Loucy (cell line): ENCODE results near the gene TMBIM4.

Source experiments
- H2AFZ ChIP-seq: fragments of 200-600 bp; sonication (generic); 2 replicates; pipeline ENCODE4 v1.6.0; 2016; ENCODE audit warnings: antibody characterized with exemption, mild to moderate bottlenecking, low read length, moderate library complexity
- H3F3A ChIP-seq: fragments of 200-600 bp; 2 replicates; pipeline ENCODE4 v1.6.0; 2016; ENCODE audit warnings: antibody characterized with exemption, low read depth, mild to moderate bottlenecking
- H3K27me3 ChIP-seq: fragments of 200-600 bp; sonication (generic); 2 replicates; pipeline ENCODE4 v1.6.1; 2014; ENCODE audit warnings: low read length, mild to moderate bottlenecking; ENCODE audit not compliant: insufficient read depth, poor library complexity, severe bottlenecking
- H3K36me3 ChIP-seq: fragments of 200-600 bp; sonication (generic); 2 replicates; pipeline ENCODE4 v1.6.1; 2016; ENCODE audit warnings: low read length; ENCODE audit not compliant: insufficient read depth
- H3K4me1 ChIP-seq: fragments of 200-600 bp; sonication (generic); 2 replicates; pipeline ENCODE4 v1.5.1; 2014; ENCODE audit warnings: low read length, mild to moderate bottlenecking; ENCODE audit not compliant: insufficient read depth, poor library complexity, severe bottlenecking
- H3K4me2 ChIP-seq: fragments of 200-600 bp; sonication (generic); 2 replicates; pipeline ENCODE4 v1.6.0; 2014; ENCODE audit warnings: antibody characterized with exemption, low read length, low read depth, mild to moderate bottlenecking; ENCODE audit not compliant: poor library complexity, severe bottlenecking
- H3K4me3 ChIP-seq: fragments of 200-600 bp; sonication (generic); 2 replicates; pipeline ENCODE4 v1.5.1; 2014; ENCODE audit warnings: low read length, mild to moderate bottlenecking, mixed read lengths; ENCODE audit not compliant: poor library complexity, severe bottlenecking
- H3K79me2 ChIP-seq: fragments of 200-600 bp; sonication (generic); 2 replicates; pipeline ENCODE4 v1.6.1; 2014; ENCODE audit warnings: low read length; ENCODE audit not compliant: insufficient read depth
- H3K9ac ChIP-seq: fragments of 200-600 bp; sonication (generic); 2 replicates; pipeline ENCODE4 v1.6.0; 2014; ENCODE audit warnings: mild to moderate bottlenecking, low read depth, low read length, moderate library complexity; ENCODE audit not compliant: poor library complexity, severe bottlenecking
- H3K9me2 ChIP-seq: fragments of 200-600 bp; sonication (generic); replicated peaks from 2 replicates; pipeline ENCODE4 v1.6.1; 2016; ENCODE audit warnings: low read depth, low read length, mixed read lengths
- H3K9me3 ChIP-seq: fragments of 200-600 bp; sonication (generic); 2 replicates; pipeline ENCODE4 v1.6.1; 2014; ENCODE audit warnings: mild to moderate bottlenecking, antibody characterized with exemption, low read length, low read depth; ENCODE audit not compliant: insufficient read depth
- H4K20me1 ChIP-seq: fragments of 200-600 bp; sonication (generic); 2 replicates; pipeline ENCODE4 v1.6.0; 2014; ENCODE audit warnings: antibody characterized with exemption, low read length, mild to moderate bottlenecking; ENCODE audit not compliant: insufficient read depth, poor library complexity, severe bottlenecking
- EZH2phosphoT487 ChIP-seq: fragments of 200-600 bp; IDR thresholded peaks from 2 replicates; pipeline ENCODE4 v1.6.1; 2018; ENCODE audit warnings: antibody characterized with exemption, mild to moderate bottlenecking, moderate library complexity, borderline replicate concordance
- TF ChIP-seq, protein P1 (sequence below): fragments of 200-600 bp; sonication (generic); conservative IDR thresholded peaks from 2 replicates; pipeline ENCODE4 v1.5.1; 2014; ENCODE audit warnings: mild to moderate bottlenecking, antibody characterized with exemption, low read length

TMBIM4 gene

DNA sequence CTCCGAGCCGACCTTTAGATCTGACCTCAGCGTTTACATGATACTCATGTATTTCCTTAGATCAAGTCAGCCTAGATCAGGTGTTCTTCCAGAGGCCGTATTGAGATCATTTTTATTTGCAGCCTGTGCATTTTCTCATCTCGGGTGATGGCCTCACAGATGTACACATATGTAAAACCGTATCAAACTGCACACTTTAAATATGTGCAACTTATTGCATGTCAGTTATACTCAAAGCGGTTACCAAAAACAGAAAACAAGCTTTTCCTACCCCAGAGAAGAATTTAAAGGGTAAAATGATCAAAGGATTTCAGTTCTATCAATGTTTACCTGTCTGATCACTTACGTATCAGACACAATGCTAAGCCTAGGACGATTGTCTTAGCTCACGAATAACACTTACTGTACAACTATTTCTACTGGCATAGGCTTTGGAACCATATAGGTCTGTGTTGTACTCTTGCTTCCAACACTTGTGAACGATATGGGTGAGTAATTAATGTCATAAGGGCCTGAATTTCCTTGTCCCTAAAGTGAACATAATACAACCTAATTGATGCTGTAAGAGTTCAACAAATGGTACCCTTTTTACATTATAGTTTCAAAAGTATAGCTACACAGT, 38.6 kb downstream of the TMBIM4 start:
- Histone ChIP-seq H4K20me1 (peaks cover 30% of the 10 kb centered on the region), H3K79me2 (peaks cover 59% of the 10 kb centered on the region), H3K9me2 (no peaks in the 10 kb centered on the region), H3K27me3 (no peaks in the 10 kb centered on the region), H3K9me3 (no peaks in the 10 kb centered on the region), H3K4me2 (peak overlapping the region; percentile 93), H3K4me3 (peak overlapping the region; percentile 91), H3F3A (no peaks in the 10 kb centered on the region), H3K36me3 (peaks cover 15% of the 10 kb centered on the region; the same call in 1 of the 2 replicates), H3K9ac (peak overlapping the region; percentile 90), H2AFZ (peak overlapping the region; percentile 91), H3K4me1 (peaks cover 46% of the 10 kb centered on the region)
- TF ChIP-seq, protein P1, sequence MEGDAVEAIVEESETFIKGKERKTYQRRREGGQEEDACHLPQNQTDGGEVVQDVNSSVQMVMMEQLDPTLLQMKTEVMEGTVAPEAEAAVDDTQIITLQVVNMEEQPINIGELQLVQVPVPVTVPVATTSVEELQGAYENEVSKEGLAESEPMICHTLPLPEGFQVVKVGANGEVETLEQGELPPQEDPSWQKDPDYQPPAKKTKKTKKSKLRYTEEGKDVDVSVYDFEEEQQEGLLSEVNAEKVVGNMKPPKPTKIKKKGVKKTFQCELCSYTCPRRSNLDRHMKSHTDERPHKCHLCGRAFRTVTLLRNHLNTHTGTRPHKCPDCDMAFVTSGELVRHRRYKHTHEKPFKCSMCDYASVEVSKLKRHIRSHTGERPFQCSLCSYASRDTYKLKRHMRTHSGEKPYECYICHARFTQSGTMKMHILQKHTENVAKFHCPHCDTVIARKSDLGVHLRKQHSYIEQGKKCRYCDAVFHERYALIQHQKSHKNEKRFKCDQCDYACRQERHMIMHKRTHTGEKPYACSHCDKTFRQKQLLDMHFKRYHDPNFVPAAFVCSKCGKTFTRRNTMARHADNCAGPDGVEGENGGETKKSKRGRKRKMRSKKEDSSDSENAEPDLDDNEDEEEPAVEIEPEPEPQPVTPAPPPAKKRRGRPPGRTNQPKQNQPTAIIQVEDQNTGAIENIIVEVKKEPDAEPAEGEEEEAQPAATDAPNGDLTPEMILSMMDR: no peak
- TF ChIP-seq EZH2phosphoT487: no peak

DNA sequence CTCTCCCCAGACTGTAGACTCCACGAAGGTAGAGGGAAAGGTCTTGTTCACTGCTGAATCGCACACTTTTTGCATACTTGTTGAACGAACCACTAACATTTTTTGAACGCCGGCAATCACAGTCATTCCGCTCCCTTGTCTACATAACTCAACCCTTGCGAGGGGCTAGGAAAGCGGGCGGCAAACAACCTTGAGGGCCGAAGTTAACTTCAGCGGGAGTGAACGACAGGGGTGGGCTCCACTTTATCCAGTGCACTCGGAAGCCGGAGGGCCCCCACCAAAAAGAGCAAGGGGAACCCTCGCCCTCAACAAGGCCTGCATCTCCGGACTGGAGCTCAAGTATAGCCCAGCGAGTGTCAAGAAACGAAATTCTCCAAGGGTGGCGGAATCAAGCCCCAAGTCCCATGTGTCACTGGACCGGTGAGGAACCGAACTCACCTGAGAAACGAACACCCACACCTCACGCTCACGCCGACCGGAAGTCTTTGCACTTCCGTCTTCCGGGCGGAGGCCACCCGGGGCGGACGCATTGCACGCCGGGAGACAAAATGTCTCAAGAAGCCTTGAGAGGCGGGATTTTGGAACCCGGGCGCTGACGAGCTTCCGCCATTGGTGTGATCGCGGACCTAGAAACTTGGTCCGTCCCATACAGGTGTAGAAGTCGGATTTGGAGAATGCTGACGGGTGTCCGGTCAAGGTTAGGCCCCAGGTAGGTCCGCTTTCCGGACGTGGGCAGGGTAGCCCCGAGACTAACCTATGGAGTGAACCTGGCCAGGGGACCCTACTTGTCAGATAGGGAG, 39.3 kb downstream of the TMBIM4 start, which contains the start of gene LLPH:
LLPH (minus strand) TSS at position 484 of the 800 bp plus-strand sequence. CDS start 1,644 bp downstream, outside the sequence.
- Histone ChIP-seq H3K9me2 (no peaks in the 10 kb centered on the region), H4K20me1 (peaks cover 34% of the 10 kb centered on the region), H3K4me3 (peak within 1 kb of the TSS; percentile 91), H3K79me2 (peaks cover 64% of the 10 kb centered on the region), H3K27me3 (no peaks in the 10 kb centered on the region), H3K4me1 (peaks cover 49% of the 10 kb centered on the region), H2AFZ (peak within 1 kb of the TSS; percentile 91), H3F3A (no peaks in the 10 kb centered on the region), H3K9ac (peak within 1 kb of the TSS; percentile 90), H3K36me3 (peaks cover 18% of the 10 kb centered on the region; the same call in 1 of the 2 replicates), H3K4me2 (peak within 1 kb of the TSS; percentile 98), H3K9me3 (no peaks in the 10 kb centered on the region)
- no peak for TF ChIP-seq EZH2phosphoT487
- TF ChIP-seq, protein P1: no peak

DNA sequence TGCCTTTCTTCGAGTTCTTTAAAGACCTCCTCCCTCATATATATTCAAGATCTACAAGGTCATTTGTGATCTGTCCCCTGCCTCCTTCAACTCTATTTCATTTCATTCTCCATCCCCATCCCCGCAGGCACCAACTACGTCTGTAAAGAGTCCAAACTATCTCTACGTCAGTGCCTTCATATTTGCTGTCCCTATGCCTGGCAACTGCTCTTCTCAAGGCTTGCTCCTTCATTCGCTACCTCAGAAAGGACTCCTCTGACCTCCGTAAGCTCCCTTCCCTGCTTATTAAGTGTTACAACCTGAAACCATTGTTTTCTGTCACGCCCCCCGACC, 39.9 kb downstream of the TMBIM4 start:
- Histone ChIP-seq H4K20me1 (peaks cover 34% of the 10 kb centered on the region), H3K4me1 (peaks cover 53% of the 10 kb centered on the region), H3K36me3 (peaks cover 23% of the 10 kb centered on the region; the same call in 1 of the 2 replicates), H3K9ac (peak overlapping the region; percentile 90), H3K4me3 (peak overlapping the region; percentile 91), H3F3A (no peaks in the 10 kb centered on the region), H3K79me2 (peaks cover 70% of the 10 kb centered on the region), H3K9me3 (no peaks in the 10 kb centered on the region), H3K27me3 (no peaks in the 10 kb centered on the region), H2AFZ (peak overlapping the region; percentile 91), H3K9me2 (no peaks in the 10 kb centered on the region), H3K4me2 (peak overlapping the region; percentile 98)
- TF ChIP-seq, protein P1: no peak
- TF ChIP-seq EZH2phosphoT487: no peak
